Panc1 (cell line): ENCODE results near the gene LRRC49. TPM values are rescaled to one million over a fixed set of nuclear protein-coding genes. Genes with fewer than 3 reads are reported as not detected.

Experiments used
- ATAC-seq: fragments of 200-7000 bp; cut with Tn5 transposase; 2 replicates; pipeline ENCODE4 v1.9.1; 2020; ENCODE audit warnings: mild to moderate bottlenecking, moderate library complexity
- BruUV-seq: library from RNA; stranded (reverse); fragments of 400-500 nt; replicated peaks from 2 replicates; lab custom pipeline; 2021; lab: Mats Ljungman, UMichigan
- CTCF ChIA-PET: fragments of 300-600 bp; sonication (Branson Sonifier 250); formaldehyde crosslinking; loops from one replicate; lab custom pipeline; 2022; ENCODE audit warnings: antibody characterized with exemption; lab: Charles Lee
- POLR2A ChIA-PET: fragments of 300-600 bp; sonication (Branson Sonifier 250); formaldehyde crosslinking; loops from one replicate; lab custom pipeline; 2022; ENCODE audit warnings: antibody characterized with exemption; lab: Charles Lee
- DNase-seq: peaks from one replicate; pipeline ENCODE4 v3.0.0-alpha.2; 2010; ENCODE audit warnings: low read depth, low spot score
- H3K27ac ChIP-seq: 2 replicates; pipeline ENCODE4 v1.5.1; 2011; ENCODE audit warnings: mild to moderate bottlenecking, low read length, inconsistent platforms
- H3K27me3 ChIP-seq: fragments of 200-500 bp; sonication (Bioruptor generic); 2 replicates; pipeline ENCODE4 v1.6.0; 2014; ENCODE audit warnings: low read length, inconsistent platforms; ENCODE audit not compliant: control insufficient read depth, insufficient read depth
- H3K36me3 ChIP-seq: fragments of 200-500 bp; sonication (Bioruptor generic); 2 replicates; pipeline ENCODE4 v1.5.1; 2014; ENCODE audit warnings: inconsistent platforms, mild to moderate bottlenecking, low read length, moderate library complexity; ENCODE audit not compliant: control insufficient read depth, insufficient read depth
- H3K4me1 ChIP-seq: 2 replicates; pipeline ENCODE4 v1.5.1; 2011; ENCODE audit warnings: inconsistent platforms, mild to moderate bottlenecking, low read length, moderate library complexity; ENCODE audit not compliant: control insufficient read depth, insufficient read depth
- H3K4me3 ChIP-seq, 2 experiments: 2 replicates each; pipeline ENCODE4 v1.5.1; 2011 to 2012; ENCODE audit warnings: low read depth in 2 of 2, low read length in 2 of 2, mild to moderate bottlenecking in 2 of 2, inconsistent platforms in 1 of 2, moderate library complexity in 1 of 2
- H3K9me3 ChIP-seq: fragments of 200-500 bp; sonication (Bioruptor generic); 2 replicates; pipeline ENCODE4 v1.5.1; 2014; ENCODE audit warnings: low read depth, mild to moderate bottlenecking, inconsistent platforms, low read length, moderate library complexity; ENCODE audit not compliant: control insufficient read depth, insufficient read depth
- POLR2AphosphoS5 ChIP-seq: IDR thresholded peaks from 2 replicates; pipeline ENCODE4 v1.6.1; 2012; ENCODE audit warnings: mild to moderate bottlenecking, low read depth, low read length, moderate library complexity
- SIN3A ChIP-seq: IDR thresholded peaks from 2 replicates; pipeline ENCODE4 v1.6.1; 2012; ENCODE audit warnings: low read depth, mild to moderate bottlenecking, low read length, moderate library complexity, borderline replicate concordance; ENCODE audit not compliant: insufficient read depth
- TCF7L2 ChIP-seq: IDR thresholded peaks from 2 replicates; pipeline ENCODE4 v1.6.1; 2011; ENCODE audit warnings: mild to moderate bottlenecking, low read depth, low read length, inconsistent platforms
- in situ Hi-C: cut with HindIII; loops from 2 replicates; pipeline ENCODE4 v1.10.0; 2016; ENCODE audit warnings: low sequenced_read_pairs, low pct_unique_long_range_greater_than_20kb
- intact Hi-C: fragments of 100-400 bp; cut with micrococcal nuclease; formaldehyde crosslinking; loops from one replicate; pipeline ENCODE4 v1.10.0; 2022; ENCODE audit not compliant: unreplicated experiment
- total RNA-seq: library from RNA; stranded (reverse); gene quantifications from one replicate; pipeline ENCODE4 v1.2.1, GENCODE V29; 2021; ENCODE audit not compliant: unreplicated experiment
- TF ChIP-seq, protein P1 (sequence below): fragments of 450-650 bp; IDR thresholded peaks from 2 replicates; pipeline ENCODE4 v1.5.1; 2017; ENCODE audit warnings: mild to moderate bottlenecking
- TF ChIP-seq, protein P2 (sequence below), 2 experiments: IDR thresholded peaks; 2 replicates each; pipeline ENCODE4 v1.6.1; 2011 to 2012; ENCODE audit warnings: low read depth in 2 of 2, control low read depth in 1 of 2, low read length in 1 of 2, mild to moderate bottlenecking in 1 of 2, moderate library complexity in 1 of 2; ENCODE audit not compliant: insufficient read depth in 1 of 2

The LRRC49 gene
- total RNA-seq, 1 experiment from 2014 or later: 8.3 TPM

DNA sequence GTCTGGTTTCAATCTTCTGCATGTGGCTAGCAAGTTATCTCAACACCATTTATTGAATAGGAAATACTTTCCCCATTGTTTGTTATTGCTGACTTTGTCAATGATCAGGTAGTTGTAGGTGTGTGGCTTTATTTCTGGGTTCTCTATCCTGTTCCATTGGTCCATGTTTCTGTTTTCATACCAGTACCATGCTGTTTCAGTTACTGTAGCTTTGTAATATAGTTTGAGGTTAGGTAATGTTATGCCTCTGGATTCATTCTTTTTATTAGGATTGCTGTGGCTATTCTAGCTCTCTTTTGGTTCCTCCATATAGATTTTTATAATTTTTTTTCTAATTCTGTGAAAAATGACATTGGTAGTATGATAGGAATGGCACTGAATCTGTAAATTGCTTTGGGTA is 58.3 kb downstream of the LRRC49 start:
- intact Hi-C loops (no loop called here), in situ Hi-C loops (no loop called here)
- no peaks in the 10 kb centered on the region for H3K36me3 ChIP-seq
- no peaks in the 10 kb centered on the region for H3K4me1 ChIP-seq
- ChIA-PET CTCF (no interaction called here), POLR2A (no interaction called here)
- TF ChIP-seq TCF7L2 (no peak), POLR2AphosphoS5 (no peak), SIN3A (no peak)
- TF ChIP-seq, protein P1, sequence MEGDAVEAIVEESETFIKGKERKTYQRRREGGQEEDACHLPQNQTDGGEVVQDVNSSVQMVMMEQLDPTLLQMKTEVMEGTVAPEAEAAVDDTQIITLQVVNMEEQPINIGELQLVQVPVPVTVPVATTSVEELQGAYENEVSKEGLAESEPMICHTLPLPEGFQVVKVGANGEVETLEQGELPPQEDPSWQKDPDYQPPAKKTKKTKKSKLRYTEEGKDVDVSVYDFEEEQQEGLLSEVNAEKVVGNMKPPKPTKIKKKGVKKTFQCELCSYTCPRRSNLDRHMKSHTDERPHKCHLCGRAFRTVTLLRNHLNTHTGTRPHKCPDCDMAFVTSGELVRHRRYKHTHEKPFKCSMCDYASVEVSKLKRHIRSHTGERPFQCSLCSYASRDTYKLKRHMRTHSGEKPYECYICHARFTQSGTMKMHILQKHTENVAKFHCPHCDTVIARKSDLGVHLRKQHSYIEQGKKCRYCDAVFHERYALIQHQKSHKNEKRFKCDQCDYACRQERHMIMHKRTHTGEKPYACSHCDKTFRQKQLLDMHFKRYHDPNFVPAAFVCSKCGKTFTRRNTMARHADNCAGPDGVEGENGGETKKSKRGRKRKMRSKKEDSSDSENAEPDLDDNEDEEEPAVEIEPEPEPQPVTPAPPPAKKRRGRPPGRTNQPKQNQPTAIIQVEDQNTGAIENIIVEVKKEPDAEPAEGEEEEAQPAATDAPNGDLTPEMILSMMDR: no peak
- TF ChIP-seq, protein P2, sequence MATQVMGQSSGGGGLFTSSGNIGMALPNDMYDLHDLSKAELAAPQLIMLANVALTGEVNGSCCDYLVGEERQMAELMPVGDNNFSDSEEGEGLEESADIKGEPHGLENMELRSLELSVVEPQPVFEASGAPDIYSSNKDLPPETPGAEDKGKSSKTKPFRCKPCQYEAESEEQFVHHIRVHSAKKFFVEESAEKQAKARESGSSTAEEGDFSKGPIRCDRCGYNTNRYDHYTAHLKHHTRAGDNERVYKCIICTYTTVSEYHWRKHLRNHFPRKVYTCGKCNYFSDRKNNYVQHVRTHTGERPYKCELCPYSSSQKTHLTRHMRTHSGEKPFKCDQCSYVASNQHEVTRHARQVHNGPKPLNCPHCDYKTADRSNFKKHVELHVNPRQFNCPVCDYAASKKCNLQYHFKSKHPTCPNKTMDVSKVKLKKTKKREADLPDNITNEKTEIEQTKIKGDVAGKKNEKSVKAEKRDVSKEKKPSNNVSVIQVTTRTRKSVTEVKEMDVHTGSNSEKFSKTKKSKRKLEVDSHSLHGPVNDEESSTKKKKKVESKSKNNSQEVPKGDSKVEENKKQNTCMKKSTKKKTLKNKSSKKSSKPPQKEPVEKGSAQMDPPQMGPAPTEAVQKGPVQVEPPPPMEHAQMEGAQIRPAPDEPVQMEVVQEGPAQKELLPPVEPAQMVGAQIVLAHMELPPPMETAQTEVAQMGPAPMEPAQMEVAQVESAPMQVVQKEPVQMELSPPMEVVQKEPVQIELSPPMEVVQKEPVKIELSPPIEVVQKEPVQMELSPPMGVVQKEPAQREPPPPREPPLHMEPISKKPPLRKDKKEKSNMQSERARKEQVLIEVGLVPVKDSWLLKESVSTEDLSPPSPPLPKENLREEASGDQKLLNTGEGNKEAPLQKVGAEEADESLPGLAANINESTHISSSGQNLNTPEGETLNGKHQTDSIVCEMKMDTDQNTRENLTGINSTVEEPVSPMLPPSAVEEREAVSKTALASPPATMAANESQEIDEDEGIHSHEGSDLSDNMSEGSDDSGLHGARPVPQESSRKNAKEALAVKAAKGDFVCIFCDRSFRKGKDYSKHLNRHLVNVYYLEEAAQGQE (IDR thresholded peaks at IDR 0.05; ENCODE audit: insufficient read depth in 1 of 2, low read depth in 2 of 2, low read length in 1 of 2): no peak
- DNase-seq (no peak), ATAC-seq (no peak)
- BruUV-seq: no TSS peak
- H3K27ac ChIP-seq: no peak overlapping the region
- H3K9me3 ChIP-seq: no peaks in the 10 kb centered on the region; the same call in 1 of the 2 replicates
- H3K4me3 ChIP-seq: no peak overlapping the region
- no peaks in the 10 kb centered on the region for H3K27me3 ChIP-seq

DNA sequence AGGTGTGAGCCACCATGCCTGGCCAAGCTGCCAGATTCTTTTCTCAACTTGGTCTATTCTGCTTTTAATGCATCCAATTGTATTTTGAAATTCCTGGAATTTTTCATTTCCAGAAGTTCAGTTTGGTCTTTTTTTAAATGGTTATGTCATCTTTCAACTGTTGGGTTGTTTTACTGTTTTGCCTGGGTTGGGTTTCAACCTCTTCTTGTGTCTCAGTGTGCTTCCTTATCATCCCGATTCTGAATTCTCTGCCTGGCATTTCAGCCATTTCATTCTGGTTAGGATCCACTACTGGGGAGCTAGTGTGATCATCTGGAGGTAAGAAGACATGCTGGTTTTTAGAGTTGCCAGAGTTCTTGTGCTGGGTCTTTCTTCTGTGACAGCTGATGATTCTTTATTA is 61.5 kb downstream of the LRRC49 start:
- in situ Hi-C loops: no loop called here
- H3K27ac ChIP-seq: no peak overlapping the region
- H3K36me3 ChIP-seq: no peaks in the 10 kb centered on the region
- CTCF ChIA-PET: no interaction called here
- DNase-seq: no peak
- POLR2A ChIA-PET: interaction anchor here (0.7 kb wide), 1 partner anchor 1017 kb away, joined by 5 read pairs; no protein-coding TSS in a partner anchor
- TF ChIP-seq SIN3A: no peak
- TF ChIP-seq, protein P1: no peak
- TF ChIP-seq, protein P2 (IDR thresholded peaks at IDR 0.05; ENCODE audit: insufficient read depth in 1 of 2, low read depth in 2 of 2, low read length in 1 of 2): no peak
- no peak for TF ChIP-seq TCF7L2
- no peak for TF ChIP-seq POLR2AphosphoS5
- no peak for ATAC-seq
- intact Hi-C loops: no loop called here
- no peaks in the 10 kb centered on the region; the same call in 1 of the 2 replicates for H3K9me3 ChIP-seq
- BruUV-seq: no TSS peak
- no peak overlapping the region for H3K4me3 ChIP-seq
- no peaks in the 10 kb centered on the region for H3K27me3 ChIP-seq
- no peaks in the 10 kb centered on the region for H3K4me1 ChIP-seq
